ENCODE measurements around the gene SIX1.

Gene SIX1

GRCh38 chr14:60655898-60656685 lies 6.8 kb upstream of the SIX1 start:
- H3K4me3 ChIP-seq (ENCODE audit: low read depth, low read length): no peak overlapping the region
- DNase-seq (ENCODE audit: low read depth): no peak
- TF ChIP-seq CTCF (IDR thresholded peaks at IDR 0.05; ENCODE audit: control insufficient read depth, extremely low read depth, insufficient read depth): no peak

DNA sequence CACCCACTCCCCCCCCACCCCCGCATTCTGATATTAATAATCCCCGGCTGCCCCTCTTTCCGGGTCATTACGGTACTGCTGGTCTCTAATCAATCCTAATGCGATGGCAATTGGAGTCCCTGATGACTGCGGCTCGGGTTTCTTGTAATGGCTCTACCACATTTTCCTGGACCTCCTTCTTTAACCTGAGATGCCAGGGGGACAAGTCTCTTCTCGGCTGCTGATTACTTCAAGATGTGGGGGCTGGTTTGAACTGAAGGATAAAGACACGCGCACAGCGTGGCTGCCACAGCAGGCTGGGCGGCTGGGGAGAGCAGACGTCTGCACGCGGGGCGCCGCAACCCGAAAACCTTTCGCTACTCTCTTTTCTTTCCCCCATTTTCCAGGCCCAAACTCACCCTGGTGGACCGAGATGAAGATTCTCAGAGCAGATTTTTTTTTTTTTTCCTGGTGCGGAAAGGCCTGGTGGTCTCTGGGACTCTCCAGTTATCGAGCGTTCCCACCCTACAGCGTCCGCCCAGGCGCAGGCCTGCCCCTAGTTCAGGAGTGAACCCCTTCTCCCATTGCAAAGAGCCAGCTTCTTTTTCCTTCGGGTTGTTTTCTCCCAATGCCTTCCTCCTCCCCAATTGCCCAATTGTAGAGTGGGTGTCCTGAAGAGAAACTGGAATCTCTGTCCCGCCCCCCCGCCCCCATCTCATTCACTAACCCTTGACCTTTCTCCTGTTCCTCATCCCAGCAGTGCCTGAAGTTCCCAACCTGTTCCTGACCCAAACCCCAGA lies 6.0 kb upstream of the SIX1 start:
- no peak overlapping the region for H3K4me3 ChIP-seq (ENCODE audit: low read depth, low read length)
- no peak for TF ChIP-seq CTCF (IDR thresholded peaks at IDR 0.05; ENCODE audit: control insufficient read depth, extremely low read depth, insufficient read depth)
- no peak for DNase-seq (ENCODE audit: low read depth)

DNA sequence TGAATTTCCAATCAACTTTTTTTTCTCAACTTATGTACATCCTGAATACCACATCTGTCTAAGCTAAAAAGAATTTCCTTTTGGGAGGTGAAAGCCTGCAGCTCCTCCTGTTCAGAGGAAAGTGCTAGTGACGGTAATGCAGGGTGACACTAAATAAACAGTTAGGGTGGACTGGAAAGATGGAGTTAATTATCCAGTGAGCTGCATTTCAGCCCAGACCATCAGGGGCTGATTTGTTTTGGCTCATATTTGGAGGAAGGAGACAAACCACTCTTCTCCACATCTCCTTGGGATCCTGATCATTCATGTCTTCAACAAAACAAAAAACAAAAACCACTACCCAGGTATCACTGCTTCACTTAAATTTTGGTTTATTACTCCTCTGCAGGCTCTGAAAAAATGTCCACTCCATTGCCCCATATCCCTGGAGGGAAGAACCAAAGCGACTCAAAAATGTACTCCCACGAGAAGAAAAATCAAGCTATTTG lies 5.1 kb upstream of the SIX1 start:
- DNase-seq (ENCODE audit: low read depth): no peak
- no peak for TF ChIP-seq CTCF (IDR thresholded peaks at IDR 0.05; ENCODE audit: control insufficient read depth, extremely low read depth, insufficient read depth)
- H3K4me3 ChIP-seq (ENCODE audit: low read depth, low read length): no peak overlapping the region

DNA sequence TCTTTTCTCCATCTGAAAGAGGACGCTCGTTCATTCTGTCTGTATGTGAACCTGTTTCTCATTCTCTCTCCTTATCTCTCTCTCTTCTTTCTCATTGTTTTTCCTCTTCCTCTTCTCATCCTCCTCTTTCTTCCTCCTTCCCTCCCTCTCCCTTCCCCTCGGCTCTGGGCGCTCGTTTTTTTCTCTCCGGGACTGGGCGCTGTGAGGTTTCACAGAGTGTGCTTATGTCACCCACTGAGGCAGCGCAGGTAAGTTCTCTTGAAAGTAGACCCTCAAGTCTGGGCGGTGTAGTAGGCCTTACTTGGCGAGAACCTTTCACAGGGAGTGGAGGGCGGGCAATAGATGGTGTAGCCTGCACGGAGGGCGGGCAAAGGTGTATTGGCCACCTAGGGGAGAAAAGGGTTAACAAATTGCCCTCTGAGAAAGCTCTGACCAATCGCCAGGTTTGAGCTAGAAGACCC lies 4.5 kb upstream of the SIX1 start:
- TF ChIP-seq CTCF (IDR thresholded peaks at IDR 0.05; ENCODE audit: control insufficient read depth, extremely low read depth, insufficient read depth): no peak
- H3K4me3 ChIP-seq (ENCODE audit: low read depth, low read length): no peak overlapping the region
- no peak for DNase-seq (ENCODE audit: low read depth)

- no peak for DNase-seq (ENCODE audit: low read depth)
- H3K4me3 ChIP-seq (ENCODE audit: low read depth, low read length): no peak overlapping the region
- TF ChIP-seq CTCF (IDR thresholded peaks at IDR 0.05; ENCODE audit: control insufficient read depth, extremely low read depth, insufficient read depth): no peak
Observed at GRCh38 chr14:60652674-60653651, 3.7 kb upstream of the SIX1 start.

Data from LNCaP clone FGC (cell line).